GM12864 (cell line): ENCODE data around the gene LUZP1.

Experiments used
- DNase-seq: peaks from one replicate; pipeline ENCODE4 v3.0.0-alpha.2; 2011; ENCODE audit warnings: low read depth
- H3K4me3 ChIP-seq: 2 replicates; pipeline ENCODE4 v1.5.1; 2011; ENCODE audit warnings: mild to moderate bottlenecking, low read depth, low read length, control low read depth
- CTCF ChIP-seq: IDR thresholded peaks from 2 replicates; pipeline ENCODE4 v1.5.1; 2011; ENCODE audit warnings: low read depth, mild to moderate bottlenecking, moderate library complexity, low read length, control low read depth, inconsistent platforms; ENCODE audit errors: missing control alignments

LUZP1 gene

GRCh38 chr1:23188434-23188884 is 19.8 kb upstream of the LUZP1 start:
- no peak for DNase-seq
- no peak overlapping the region for H3K4me3 ChIP-seq
- no peak for TF ChIP-seq CTCF

GRCh38 chr1:23187637-23188036 is 19.0 kb upstream of the LUZP1 start:
- no peak overlapping the region for H3K4me3 ChIP-seq
- DNase-seq: no peak
- no peak for TF ChIP-seq CTCF

- H3K4me3 ChIP-seq: no peak overlapping the region
- no peak for TF ChIP-seq CTCF
These were observed 16.7 kb upstream of the LUZP1 start for GRCh38 chr1:23185381-23185780.

GRCh38 chr1:23184212-23184934 is 15.7 kb upstream of the LUZP1 start:
- DNase-seq: no peak
- peak; percentile 71 for TF ChIP-seq CTCF
- no peak overlapping the region for H3K4me3 ChIP-seq

More at GRCh38 chr1:23185381-23185780, 16.7 kb upstream of the LUZP1 start:
- DNase-seq: no peak

GRCh38 chr1:23179862-23180261 is 11.2 kb upstream of the LUZP1 start:
- TF ChIP-seq CTCF: no peak
- H3K4me3 ChIP-seq: no peak overlapping the region
- no peak for DNase-seq

- no peak for DNase-seq
- TF ChIP-seq CTCF: peak; percentile 39
- H3K4me3 ChIP-seq: no peak overlapping the region
These were observed 10.3 kb upstream of the LUZP1 start for GRCh38 chr1:23178950-23179349.

- TF ChIP-seq CTCF: no peak
- DNase-seq: no peak
- no peak overlapping the region for H3K4me3 ChIP-seq
These were observed 9.8 kb upstream of the LUZP1 start for GRCh38 chr1:23178414-23178813.
